HL-60 (cell line): ENCODE measurements around the gene TRAF3IP1.
A peak's percentile ranks its signal among the peaks of the same experiment; 100 is the strongest.
"Not testable (repeated sequence)": the region's sequence is repeated elsewhere in the genome, so short reads cannot be mapped to it uniquely, and the experiment has no call there.

Source experiments
- DNase-seq, 2 experiments: peaks; one replicate each; pipeline ENCODE4 v3.0.0-alpha.2; 2010 to 2020; ENCODE audit warnings: low read depth in 1 of 2, low spot score in 1 of 2
- H3K27ac ChIP-seq: fragments of 250-450 bp; sonication (Bioruptor Pico); replicated peaks from 2 replicates; pipeline ENCODE4 v1.5.1; 2020; ENCODE audit warnings: mild to moderate bottlenecking, moderate library complexity
- H3K27me3 ChIP-seq: fragments of 250-450 bp; sonication (Bioruptor Pico); 2 replicates; pipeline ENCODE4 v1.5.1; 2021; ENCODE audit warnings: mild to moderate bottlenecking, moderate library complexity; ENCODE audit not compliant: insufficient read depth, poor library complexity, severe bottlenecking
- H3K4me3 ChIP-seq: replicated peaks from 2 replicates; pipeline ENCODE4 v1.5.1; 2011; ENCODE audit warnings: mild to moderate bottlenecking, control low read depth, low read length; ENCODE audit not compliant: insufficient read depth
- GABPA ChIP-seq: IDR thresholded peaks from 2 replicates; pipeline ENCODE4 v1.6.1; 2012; ENCODE audit warnings: low read depth
- POLR2AphosphoS5 ChIP-seq: IDR thresholded peaks from 2 replicates; pipeline ENCODE4 v1.6.1; 2012; ENCODE audit warnings: low read depth
- SPI1 ChIP-seq: IDR thresholded peaks from 2 replicates; pipeline ENCODE4 v1.6.1; 2012; ENCODE audit warnings: low read depth, mild to moderate bottlenecking, borderline replicate concordance
- TF ChIP-seq, protein P1 (sequence below): IDR thresholded peaks from one replicate; pipeline ENCODE4 v1.5.1; 2011; ENCODE audit warnings: low read length, control low read depth, inconsistent platforms; ENCODE audit not compliant: insufficient read depth
- TF ChIP-seq, protein P2 (sequence below): IDR thresholded peaks from 2 replicates; pipeline ENCODE4 v1.6.1; 2012; ENCODE audit warnings: low read depth; ENCODE audit not compliant: insufficient replicate concordance

The TRAF3IP1 gene

GRCh38 chr2:238370823-238371372 is 50.6 kb downstream of the TRAF3IP1 start:
- TF ChIP-seq, protein P1, sequence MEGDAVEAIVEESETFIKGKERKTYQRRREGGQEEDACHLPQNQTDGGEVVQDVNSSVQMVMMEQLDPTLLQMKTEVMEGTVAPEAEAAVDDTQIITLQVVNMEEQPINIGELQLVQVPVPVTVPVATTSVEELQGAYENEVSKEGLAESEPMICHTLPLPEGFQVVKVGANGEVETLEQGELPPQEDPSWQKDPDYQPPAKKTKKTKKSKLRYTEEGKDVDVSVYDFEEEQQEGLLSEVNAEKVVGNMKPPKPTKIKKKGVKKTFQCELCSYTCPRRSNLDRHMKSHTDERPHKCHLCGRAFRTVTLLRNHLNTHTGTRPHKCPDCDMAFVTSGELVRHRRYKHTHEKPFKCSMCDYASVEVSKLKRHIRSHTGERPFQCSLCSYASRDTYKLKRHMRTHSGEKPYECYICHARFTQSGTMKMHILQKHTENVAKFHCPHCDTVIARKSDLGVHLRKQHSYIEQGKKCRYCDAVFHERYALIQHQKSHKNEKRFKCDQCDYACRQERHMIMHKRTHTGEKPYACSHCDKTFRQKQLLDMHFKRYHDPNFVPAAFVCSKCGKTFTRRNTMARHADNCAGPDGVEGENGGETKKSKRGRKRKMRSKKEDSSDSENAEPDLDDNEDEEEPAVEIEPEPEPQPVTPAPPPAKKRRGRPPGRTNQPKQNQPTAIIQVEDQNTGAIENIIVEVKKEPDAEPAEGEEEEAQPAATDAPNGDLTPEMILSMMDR, result peak; percentile 83
- TF ChIP-seq GABPA, result no peak
- Histone ChIP-seq H3K4me3 (no peak overlapping the region), H3K27me3 (no peaks in the 10 kb centered on the region), H3K27ac (no peak overlapping the region)
- peak in 1 of 2 experiments; percentile 80 for DNase-seq

GRCh38 chr2:238372277-238372676 is 52.0 kb downstream of the TRAF3IP1 start:
- not testable (repeated sequence) for H3K4me3 ChIP-seq

GRCh38 chr2:238376884-238377391 is 56.6 kb downstream of the TRAF3IP1 start:
- Histone ChIP-seq H3K4me3 (no peak overlapping the region), H3K27ac (peak overlapping the region; percentile 35), H3K27me3 (no peaks in the 10 kb centered on the region)
- peak; percentile 71 for DNase-seq
- TF ChIP-seq, protein P1, result no peak
- TF ChIP-seq SPI1, result peak; percentile 20
- TF ChIP-seq, protein P2, sequence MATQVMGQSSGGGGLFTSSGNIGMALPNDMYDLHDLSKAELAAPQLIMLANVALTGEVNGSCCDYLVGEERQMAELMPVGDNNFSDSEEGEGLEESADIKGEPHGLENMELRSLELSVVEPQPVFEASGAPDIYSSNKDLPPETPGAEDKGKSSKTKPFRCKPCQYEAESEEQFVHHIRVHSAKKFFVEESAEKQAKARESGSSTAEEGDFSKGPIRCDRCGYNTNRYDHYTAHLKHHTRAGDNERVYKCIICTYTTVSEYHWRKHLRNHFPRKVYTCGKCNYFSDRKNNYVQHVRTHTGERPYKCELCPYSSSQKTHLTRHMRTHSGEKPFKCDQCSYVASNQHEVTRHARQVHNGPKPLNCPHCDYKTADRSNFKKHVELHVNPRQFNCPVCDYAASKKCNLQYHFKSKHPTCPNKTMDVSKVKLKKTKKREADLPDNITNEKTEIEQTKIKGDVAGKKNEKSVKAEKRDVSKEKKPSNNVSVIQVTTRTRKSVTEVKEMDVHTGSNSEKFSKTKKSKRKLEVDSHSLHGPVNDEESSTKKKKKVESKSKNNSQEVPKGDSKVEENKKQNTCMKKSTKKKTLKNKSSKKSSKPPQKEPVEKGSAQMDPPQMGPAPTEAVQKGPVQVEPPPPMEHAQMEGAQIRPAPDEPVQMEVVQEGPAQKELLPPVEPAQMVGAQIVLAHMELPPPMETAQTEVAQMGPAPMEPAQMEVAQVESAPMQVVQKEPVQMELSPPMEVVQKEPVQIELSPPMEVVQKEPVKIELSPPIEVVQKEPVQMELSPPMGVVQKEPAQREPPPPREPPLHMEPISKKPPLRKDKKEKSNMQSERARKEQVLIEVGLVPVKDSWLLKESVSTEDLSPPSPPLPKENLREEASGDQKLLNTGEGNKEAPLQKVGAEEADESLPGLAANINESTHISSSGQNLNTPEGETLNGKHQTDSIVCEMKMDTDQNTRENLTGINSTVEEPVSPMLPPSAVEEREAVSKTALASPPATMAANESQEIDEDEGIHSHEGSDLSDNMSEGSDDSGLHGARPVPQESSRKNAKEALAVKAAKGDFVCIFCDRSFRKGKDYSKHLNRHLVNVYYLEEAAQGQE, result no peak
- no peak for TF ChIP-seq GABPA
- TF ChIP-seq POLR2AphosphoS5, result peak; percentile 53; the same call in 1 of the 2 replicates

More at GRCh38 chr2:238372277-238372676, 52.0 kb downstream of the TRAF3IP1 start:
- H3K27me3 ChIP-seq, DNase-seq, H3K27ac ChIP-seq: not testable (repeated sequence)

DNA sequence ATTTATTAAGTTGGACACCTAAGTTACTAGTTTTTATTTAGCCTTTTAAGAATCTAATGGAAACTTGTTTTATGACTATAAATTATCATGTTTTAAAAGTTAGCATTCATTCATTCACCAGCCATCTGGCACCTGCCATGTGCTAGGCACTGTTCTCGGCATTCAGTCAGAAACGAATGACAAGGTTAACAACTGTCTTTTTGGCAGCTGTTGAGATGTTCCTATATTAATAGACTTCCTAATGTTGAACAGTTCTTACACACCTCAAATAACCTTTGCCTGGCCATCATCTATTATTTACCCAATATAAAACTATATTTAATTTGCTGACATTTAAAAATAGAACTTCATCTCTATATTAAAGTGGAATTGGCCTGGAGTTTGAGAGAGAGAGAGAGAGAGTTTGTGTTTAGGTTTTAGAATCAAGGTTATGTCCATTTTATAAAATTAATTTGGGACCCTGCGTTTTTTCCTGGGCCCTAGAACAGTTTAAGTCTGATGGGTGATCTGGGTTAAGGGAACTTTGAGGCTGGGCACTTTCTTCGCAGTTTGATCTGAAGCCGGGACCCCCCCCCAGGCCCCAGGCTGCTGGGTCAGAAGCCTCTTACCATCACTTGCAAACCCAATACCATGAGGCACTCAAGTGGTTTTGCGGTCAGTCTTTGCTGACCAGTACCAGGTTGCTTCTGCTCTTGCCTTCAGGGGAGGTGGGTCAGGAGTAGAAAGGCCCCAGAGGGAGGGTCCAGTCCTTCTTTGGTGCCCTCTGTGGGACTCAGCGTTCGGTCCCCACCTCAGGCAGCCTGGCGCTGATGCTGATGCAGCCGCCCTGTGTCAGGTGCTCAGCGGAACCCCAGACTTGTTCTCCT is 58.1 kb downstream of the TRAF3IP1 start:
- H3K27ac ChIP-seq, result peak overlapping the region; percentile 53; the same call in 1 of the 2 replicates

More for the DNA sequence above, 58.1 kb downstream of the TRAF3IP1 start:
- no peak for DNase-seq
- H3K4me3 ChIP-seq, result no peak overlapping the region
- H3K27me3 ChIP-seq, result no peaks in the 10 kb centered on the region
- TF ChIP-seq SPI1 (no peak), POLR2AphosphoS5 (no peak), GABPA (no peak)
- TF ChIP-seq, protein P2, result no peak
- TF ChIP-seq, protein P1, result no peak
